ENCODE measurements around the gene BMP8A. TPM values are rescaled to one million over a fixed set of nuclear protein-coding genes. Genes with fewer than 3 reads are reported as not detected.

Gene BMP8A
- total and polyA plus RNA-seq, 2 donors = 0.27 to 0.95 TPM

- Histone ChIP-seq H3K4me1 (ENCODE audit: insufficient read depth) (no peaks in the 10 kb centered on the region), H3K36me3 (ENCODE audit: insufficient read depth) (peaks cover 2% of the 10 kb centered on the region), H3K4me3 (ENCODE audit: low read depth, low read length) (no peak overlapping the region), H3K27ac (ENCODE audit: low read depth) (no peak overlapping the region)
- DNase-seq (ENCODE audit: extremely low spot score) = no peak
- 86% methylated on average over 9 of the region's 9 CpGs for WGBS
Measured at GRCh38 chr1:39538531-39539251, 47.3 kb downstream of the BMP8A start.

DNA sequence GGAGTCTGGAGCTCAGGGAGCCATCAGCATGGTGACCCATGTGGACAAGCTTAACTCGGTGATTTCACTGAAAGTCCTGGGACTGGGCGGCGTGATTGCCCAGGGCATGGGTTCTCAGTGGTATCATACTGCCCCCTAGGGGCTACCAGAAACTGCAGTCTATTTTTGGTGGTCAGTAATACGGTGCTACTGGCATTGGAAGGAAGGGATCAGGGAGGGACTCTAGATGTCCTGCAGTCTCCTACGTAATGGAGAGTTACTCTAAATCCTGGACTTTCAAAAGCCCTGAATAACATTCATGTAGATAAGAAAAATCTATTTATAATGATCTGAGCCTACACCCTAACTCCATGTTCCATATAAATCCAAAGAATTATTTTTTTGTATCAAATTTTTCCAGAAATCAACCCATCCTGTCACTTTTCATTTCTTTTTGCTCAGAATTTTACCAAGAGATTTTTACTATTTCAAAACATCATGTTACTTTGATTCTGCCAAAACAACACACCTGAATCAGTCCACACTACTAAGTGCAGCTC is 47.9 kb downstream of the BMP8A start:
- H3K27ac ChIP-seq (ENCODE audit: low read depth) = no peak overlapping the region
- WGBS = 4% methylated on average over 5 of the region's 5 CpGs
- H3K36me3 ChIP-seq (ENCODE audit: insufficient read depth) = peaks cover 2% of the 10 kb centered on the region
- DNase-seq (ENCODE audit: extremely low spot score) = no peak
- H3K4me3 ChIP-seq (ENCODE audit: low read depth, low read length) = no peak overlapping the region
- H3K4me1 ChIP-seq (ENCODE audit: insufficient read depth) = no peaks in the 10 kb centered on the region

DNA sequence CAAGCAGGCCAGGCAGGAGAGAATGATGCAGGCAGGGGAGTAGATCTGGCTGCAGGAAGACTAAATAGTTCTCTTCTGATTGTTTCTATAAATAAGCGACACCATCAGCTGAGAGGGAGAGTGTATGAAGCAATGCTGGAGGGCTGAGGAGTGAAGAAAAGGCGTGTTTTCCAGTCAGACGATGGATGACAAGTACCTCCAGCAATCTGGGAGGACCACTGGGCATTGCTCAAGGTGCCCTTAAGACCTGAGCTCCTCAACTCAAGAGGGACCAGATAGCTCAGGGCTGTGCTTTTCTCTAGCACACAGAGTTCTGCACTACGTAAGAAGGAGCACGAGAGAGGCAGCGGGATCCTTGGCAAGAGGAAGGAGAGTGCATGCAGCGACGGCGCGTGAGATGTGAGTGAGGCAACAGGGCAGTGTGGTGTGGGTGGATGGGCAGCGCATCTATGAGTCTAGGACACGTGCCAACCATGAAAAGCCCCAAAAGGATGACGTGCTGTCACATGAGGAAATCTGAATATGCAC is 49.1 kb downstream of the BMP8A start:
- no peak for DNase-seq (ENCODE audit: extremely low spot score)
- WGBS = 67% methylated on average over 13 of the region's 13 CpGs
- H3K4me3 ChIP-seq (ENCODE audit: low read depth, low read length) = no peak overlapping the region

DNA sequence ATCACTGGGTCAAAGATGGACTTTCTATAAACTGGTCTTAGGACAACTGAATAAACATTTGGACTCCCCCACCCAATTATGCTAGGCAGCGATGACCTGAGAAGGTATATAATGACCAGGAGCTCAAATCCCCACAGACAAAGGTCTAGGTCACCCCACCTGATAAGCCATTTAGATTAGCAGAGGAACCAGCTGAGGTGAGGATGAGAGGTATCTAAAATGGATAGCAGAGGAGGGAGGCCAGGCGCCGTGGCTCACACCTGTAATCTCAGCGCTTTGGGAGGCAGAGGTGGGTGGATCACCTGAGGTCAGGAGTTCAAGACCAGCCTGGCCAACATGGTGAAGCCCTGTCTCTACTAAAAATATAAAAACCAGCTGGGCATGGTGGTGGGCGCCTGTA is 51.5 kb downstream of the BMP8A start:
- H3K4me3 ChIP-seq (ENCODE audit: low read depth, low read length) = no peak overlapping the region
- no peak for DNase-seq (ENCODE audit: extremely low spot score)
- peaks cover 3% of the 10 kb centered on the region for H3K36me3 ChIP-seq (ENCODE audit: insufficient read depth)
- no peaks in the 10 kb centered on the region for H3K4me1 ChIP-seq (ENCODE audit: insufficient read depth)
- 96% methylated on average over 5 of the region's 5 CpGs for WGBS
- no peak overlapping the region for H3K27ac ChIP-seq (ENCODE audit: low read depth)

More for the DNA sequence above, 49.1 kb downstream of the BMP8A start:
- Histone ChIP-seq H3K36me3 (ENCODE audit: insufficient read depth) (peaks cover 2% of the 10 kb centered on the region), H3K4me1 (ENCODE audit: insufficient read depth) (no peaks in the 10 kb centered on the region), H3K27ac (ENCODE audit: low read depth) (no peak overlapping the region)

DNA sequence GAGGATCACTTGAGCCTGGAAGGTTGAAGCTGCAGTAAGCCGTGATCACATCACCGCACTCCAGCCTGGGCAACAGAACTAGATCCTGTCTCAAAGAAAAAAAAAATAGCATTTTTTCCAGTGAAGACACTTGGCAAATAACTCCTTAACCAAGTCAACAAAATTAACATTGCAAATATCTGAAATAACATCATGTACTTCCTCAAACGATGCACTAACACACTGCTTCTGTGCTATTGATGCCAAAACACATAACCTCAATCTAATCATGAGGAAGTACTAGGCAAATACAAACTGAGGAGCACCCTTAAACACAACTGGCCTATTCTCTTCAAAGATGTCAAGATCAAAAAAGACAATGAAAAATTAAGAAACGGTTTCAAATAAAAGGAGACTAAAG is 52.9 kb downstream of the BMP8A start:
- H3K4me1 ChIP-seq (ENCODE audit: insufficient read depth) = no peaks in the 10 kb centered on the region
- H3K4me3 ChIP-seq (ENCODE audit: low read depth, low read length) = no peak overlapping the region
- H3K27ac ChIP-seq (ENCODE audit: low read depth) = no peak overlapping the region
- peaks cover 5% of the 10 kb centered on the region for H3K36me3 ChIP-seq (ENCODE audit: insufficient read depth)
- 85% methylated on average over 4 of the region's 4 CpGs for WGBS
- no peak for DNase-seq (ENCODE audit: extremely low spot score)

- H3K4me1 ChIP-seq (ENCODE audit: insufficient read depth) = no peaks in the 10 kb centered on the region
- peaks cover 5% of the 10 kb centered on the region for H3K36me3 ChIP-seq (ENCODE audit: insufficient read depth)
- no peak overlapping the region for H3K27ac ChIP-seq (ENCODE audit: low read depth)
- no peak for DNase-seq (ENCODE audit: extremely low spot score)
- H3K4me3 ChIP-seq (ENCODE audit: low read depth, low read length) = no peak overlapping the region
- 95% methylated on average over 9 of the region's 9 CpGs for WGBS
Measured at GRCh38 chr1:39545531-39545930, 54.1 kb downstream of the BMP8A start.

- Histone ChIP-seq H3K4me1 (ENCODE audit: insufficient read depth) (no peaks in the 10 kb centered on the region), H3K4me3 (ENCODE audit: low read depth, low read length) (no peak overlapping the region), H3K36me3 (ENCODE audit: insufficient read depth) (peaks cover 2% of the 10 kb centered on the region), H3K27ac (ENCODE audit: low read depth) (no peak overlapping the region)
- 81% methylated on average over 2 of the region's 2 CpGs for WGBS
- no peak for DNase-seq (ENCODE audit: extremely low spot score)
Measured at GRCh38 chr1:39554277-39554676, 62.8 kb downstream of the BMP8A start.

DNA sequence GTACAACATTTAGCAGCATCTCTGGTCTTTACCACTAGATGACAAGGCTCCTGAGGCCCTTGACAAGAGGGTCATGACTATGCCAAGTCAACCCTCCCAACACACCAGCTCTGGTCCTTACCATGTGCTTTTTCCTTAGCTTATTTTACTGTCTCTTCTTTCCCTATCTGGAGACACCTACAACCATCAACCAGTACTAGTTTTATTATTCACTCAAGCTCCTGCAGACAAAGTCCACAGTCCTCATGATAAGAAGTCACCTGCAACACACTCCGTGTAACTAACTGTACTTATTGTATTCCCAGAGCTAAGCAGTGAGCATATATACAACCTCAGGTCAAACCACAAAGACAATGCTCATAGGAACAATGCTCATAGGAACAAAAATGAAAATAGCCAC is 69.8 kb downstream of the BMP8A start:
- Histone ChIP-seq H3K27ac (ENCODE audit: low read depth) (no peak overlapping the region), H3K4me1 (ENCODE audit: insufficient read depth) (no peaks in the 10 kb centered on the region), H3K4me3 (ENCODE audit: low read depth, low read length) (no peak overlapping the region), H3K36me3 (ENCODE audit: insufficient read depth) (peaks cover 10% of the 10 kb centered on the region)
- 92% methylated on average over 1 of the region's 1 CpG for WGBS
- DNase-seq (ENCODE audit: extremely low spot score) = no peak

GRCh38 chr1:39562886-39563285 is 71.5 kb downstream of the BMP8A start:
- Histone ChIP-seq H3K4me3 (ENCODE audit: low read depth, low read length) (no peak overlapping the region), H3K27ac (ENCODE audit: low read depth) (no peak overlapping the region), H3K36me3 (ENCODE audit: insufficient read depth) (peaks cover 10% of the 10 kb centered on the region), H3K4me1 (ENCODE audit: insufficient read depth) (no peaks in the 10 kb centered on the region)
- no peak for DNase-seq (ENCODE audit: extremely low spot score)
- WGBS = 80% methylated on average over 3 of the region's 3 CpGs

DNA sequence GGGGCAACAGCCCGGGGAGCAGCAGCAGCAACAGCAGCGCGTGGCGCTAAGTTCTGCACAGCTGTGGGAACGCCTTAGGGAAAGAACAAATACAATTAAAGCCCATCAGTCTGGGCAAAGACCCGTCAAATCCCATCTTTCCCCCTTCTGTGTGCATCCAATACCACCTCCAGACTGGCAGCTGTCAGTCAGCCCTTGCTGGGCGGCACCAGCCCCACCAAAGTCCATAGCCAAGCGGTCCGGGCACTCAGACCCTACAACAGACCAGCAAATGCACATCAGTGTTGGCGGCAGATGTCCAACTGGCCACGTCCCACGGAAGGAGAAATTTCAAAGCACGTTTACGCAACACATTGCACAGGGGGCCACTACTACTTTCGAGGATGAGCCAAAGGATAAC is 72.2 kb downstream of the BMP8A start:
- DNase-seq (ENCODE audit: extremely low spot score) = no peak
- peaks cover 10% of the 10 kb centered on the region for H3K36me3 ChIP-seq (ENCODE audit: insufficient read depth)
- WGBS = 91% methylated on average over 15 of the region's 15 CpGs

DNA sequence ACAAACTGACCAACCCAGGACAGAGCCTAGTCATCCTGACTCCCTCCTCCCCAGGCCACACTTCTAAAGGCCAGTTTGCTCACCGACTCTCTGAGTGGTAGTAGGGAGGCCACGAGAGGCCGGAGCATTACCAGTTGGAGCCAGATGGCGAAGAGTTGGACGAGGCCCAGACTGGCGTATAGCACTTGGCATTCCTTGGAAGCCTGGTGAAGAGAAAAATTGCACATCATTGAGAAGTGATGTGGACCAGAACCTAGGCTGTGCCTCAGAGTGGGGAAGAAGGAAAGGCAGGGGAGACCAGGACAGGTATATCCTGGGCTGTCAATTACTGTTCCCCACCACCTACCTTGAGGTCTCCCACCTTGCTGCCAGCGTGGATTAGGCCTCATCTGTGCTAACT is 72.9 kb downstream of the BMP8A start:
- no peaks in the 10 kb centered on the region for H3K4me1 ChIP-seq (ENCODE audit: insufficient read depth)
- no peak overlapping the region for H3K27ac ChIP-seq (ENCODE audit: low read depth)
- DNase-seq (ENCODE audit: extremely low spot score) = no peak
- H3K4me3 ChIP-seq (ENCODE audit: low read depth, low read length) = no peak overlapping the region
- 91% methylated on average over 7 of the region's 7 CpGs for WGBS
- peaks cover 13% of the 10 kb centered on the region for H3K36me3 ChIP-seq (ENCODE audit: insufficient read depth)

More for the DNA sequence above, 72.2 kb downstream of the BMP8A start:
- H3K4me3 ChIP-seq (ENCODE audit: low read depth, low read length) = no peak overlapping the region
- H3K4me1 ChIP-seq (ENCODE audit: insufficient read depth) = no peaks in the 10 kb centered on the region
- H3K27ac ChIP-seq (ENCODE audit: low read depth) = no peak overlapping the region

GRCh38 chr1:39564941-39565340 is 73.5 kb downstream of the BMP8A start:
- 87% methylated on average over 6 of the region's 6 CpGs for WGBS
- no peak overlapping the region for H3K27ac ChIP-seq (ENCODE audit: low read depth)
- peaks cover 17% of the 10 kb centered on the region for H3K36me3 ChIP-seq (ENCODE audit: insufficient read depth)
- H3K4me3 ChIP-seq (ENCODE audit: low read depth, low read length) = no peak overlapping the region
- no peaks in the 10 kb centered on the region for H3K4me1 ChIP-seq (ENCODE audit: insufficient read depth)
- DNase-seq (ENCODE audit: extremely low spot score) = no peak

DNA sequence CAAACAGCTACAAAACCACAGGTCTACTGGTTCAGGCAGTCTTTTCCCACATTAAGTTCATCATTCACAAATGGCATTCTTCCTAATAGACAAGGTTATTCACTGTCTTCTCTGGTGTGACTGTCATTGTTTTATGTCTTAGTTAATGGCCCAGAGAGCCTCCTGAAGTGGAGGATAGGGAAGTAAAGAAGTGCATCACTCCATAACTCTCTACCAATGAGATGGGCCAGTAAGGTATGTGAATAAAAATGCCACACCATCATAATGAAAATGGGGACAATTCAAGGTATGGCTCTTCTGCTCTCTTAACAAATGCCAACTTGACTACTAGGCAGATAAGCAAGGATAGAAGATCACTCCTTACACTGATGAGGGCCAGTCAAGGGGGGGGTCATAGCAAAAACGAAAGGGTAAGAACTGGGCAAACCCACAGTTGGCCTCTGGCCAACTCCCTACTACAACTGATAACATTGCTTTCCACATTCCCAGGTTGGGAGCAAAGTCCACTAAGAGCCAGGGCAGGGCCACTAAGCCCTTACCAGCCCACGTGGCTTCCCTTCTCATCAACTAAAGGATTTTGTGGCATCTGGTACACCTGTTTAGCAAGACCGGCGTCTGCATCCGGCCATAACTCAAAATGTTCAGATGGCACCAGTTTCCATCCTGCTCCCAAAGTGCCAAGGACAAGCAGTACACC is 75.2 kb downstream of the BMP8A start:
- WGBS = 70% methylated on average over 5 of the region's 5 CpGs
- H3K4me3 ChIP-seq (ENCODE audit: low read depth, low read length) = no peak overlapping the region
- DNase-seq (ENCODE audit: extremely low spot score) = no peak
- H3K27ac ChIP-seq (ENCODE audit: low read depth) = no peak overlapping the region
- no peaks in the 10 kb centered on the region for H3K4me1 ChIP-seq (ENCODE audit: insufficient read depth)
- H3K36me3 ChIP-seq (ENCODE audit: insufficient read depth) = peaks cover 19% of the 10 kb centered on the region

- Histone ChIP-seq H3K4me3 (ENCODE audit: low read depth, low read length) (no peak overlapping the region), H3K27ac (ENCODE audit: low read depth) (no peak overlapping the region), H3K4me1 (ENCODE audit: insufficient read depth) (no peaks in the 10 kb centered on the region), H3K36me3 (ENCODE audit: insufficient read depth) (peaks cover 19% of the 10 kb centered on the region)
- no peak for DNase-seq (ENCODE audit: extremely low spot score)
- WGBS = 84% methylated on average over 3 of the region's 3 CpGs
Measured at GRCh38 chr1:39567302-39567701, 75.9 kb downstream of the BMP8A start.

Data from urinary bladder (tissue), 4 donors.